Epidermal melanocyte (primary cell): Measurements from ENCODE around the gene COL20A1.

Experiments used
- DNase-seq: peaks from one replicate; pipeline ENCODE4 v3.0.0; 2011; ENCODE audit warnings: low spot score; ENCODE audit not compliant: insufficient read length

COL20A1 gene

DNA sequence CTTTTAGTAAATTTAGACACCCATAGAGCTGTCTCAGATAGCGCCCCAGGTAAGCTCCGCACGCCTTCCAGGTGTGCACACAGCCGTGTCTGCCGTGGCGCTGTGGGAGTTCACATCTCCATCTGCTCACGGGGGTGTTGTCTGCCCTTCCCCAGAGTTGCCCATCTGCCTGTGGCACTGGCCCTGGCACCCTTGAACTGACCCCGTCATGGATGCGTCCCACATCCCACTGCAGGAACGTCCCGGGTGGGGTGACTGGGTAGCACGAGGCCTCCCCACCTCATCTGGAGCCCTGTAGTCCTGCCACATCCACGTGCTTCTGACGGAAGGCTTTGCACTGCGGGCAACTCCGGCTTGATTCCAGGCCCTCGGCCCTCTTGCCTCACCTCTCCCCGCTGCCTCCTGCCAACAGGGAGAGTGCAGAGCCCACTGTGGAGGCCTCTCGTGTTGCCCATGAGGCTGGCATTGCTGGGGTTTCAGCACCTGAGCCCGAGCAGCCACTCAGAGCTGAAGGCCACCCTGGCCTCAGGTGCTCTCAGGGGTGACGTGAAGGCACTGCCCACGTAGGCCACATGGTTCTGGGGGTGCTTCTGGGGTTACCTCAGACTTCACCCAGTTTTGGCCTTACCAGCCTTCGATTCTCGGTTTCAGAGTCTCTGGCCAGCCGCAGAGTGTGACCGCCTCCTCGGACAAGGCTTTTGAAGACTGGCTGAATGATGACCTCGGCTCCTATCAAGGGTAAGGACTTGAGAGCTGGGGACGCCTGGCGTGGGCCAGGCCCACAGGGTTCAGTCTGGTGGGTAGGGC is 15.3 kb upstream of the COL20A1 start:
- DNase-seq, result no peak

DNA sequence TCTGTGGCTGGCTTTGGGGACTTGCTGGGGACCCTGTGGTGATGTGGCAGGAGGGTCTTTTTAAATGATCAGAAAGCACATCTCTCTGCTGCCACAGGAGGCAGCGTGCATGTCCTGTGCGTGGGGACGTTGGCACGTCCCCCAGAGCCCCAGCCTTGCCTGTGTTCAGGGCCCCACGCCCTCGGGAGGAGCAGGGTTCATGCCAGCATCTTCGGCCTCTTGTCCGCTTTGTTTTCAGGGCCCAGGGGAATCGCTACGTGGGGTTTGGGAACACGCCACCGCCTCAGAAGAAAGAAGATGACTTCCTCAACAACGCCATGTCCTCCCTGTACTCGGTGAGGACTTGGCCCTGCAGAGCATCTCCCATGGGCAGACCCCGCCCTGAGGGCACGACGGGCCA is 14.3 kb upstream of the COL20A1 start:
- no peak for DNase-seq

DNA sequence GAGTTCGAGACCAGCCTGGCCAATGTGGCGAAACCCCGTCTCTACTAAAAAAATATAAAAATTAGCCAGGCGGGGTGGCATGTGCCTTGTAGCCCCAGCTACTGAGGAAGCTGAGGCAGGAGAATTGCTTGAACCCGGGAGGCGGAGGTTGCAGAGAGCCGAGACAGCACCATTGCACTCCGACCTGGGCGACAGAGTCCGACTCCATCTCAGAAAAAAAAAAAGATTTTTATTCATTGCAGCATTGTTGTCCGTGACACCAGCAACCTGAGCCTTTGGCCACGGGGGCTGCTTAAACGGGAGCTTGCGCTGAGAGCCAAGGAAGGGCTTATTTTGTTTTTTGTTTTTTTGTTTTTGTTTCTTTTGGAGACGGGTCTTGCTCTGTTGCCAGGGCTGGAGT is 13.1 kb upstream of the COL20A1 start:
- DNase-seq, result no peak

DNA sequence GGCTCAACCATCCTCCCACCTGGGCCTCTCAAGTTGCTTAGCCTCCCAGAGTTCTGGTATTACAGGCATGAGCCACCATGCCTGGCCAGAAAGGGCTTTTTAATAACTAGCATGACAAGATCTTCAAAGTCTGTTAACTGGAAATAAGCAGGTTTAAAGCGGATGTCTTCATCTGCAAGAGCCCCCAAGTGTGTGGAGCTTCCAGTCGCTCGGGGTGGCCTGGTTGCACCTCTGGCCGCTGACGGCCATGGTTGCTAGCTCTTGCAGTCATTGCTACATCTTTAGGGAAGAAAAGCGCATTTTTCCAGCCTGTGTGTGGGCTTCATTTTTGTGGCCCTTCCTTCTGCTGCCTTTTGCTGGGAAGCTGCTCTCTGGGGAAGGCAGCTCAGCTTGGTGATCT is 12.6 kb upstream of the COL20A1 start:
- no peak for DNase-seq

DNA sequence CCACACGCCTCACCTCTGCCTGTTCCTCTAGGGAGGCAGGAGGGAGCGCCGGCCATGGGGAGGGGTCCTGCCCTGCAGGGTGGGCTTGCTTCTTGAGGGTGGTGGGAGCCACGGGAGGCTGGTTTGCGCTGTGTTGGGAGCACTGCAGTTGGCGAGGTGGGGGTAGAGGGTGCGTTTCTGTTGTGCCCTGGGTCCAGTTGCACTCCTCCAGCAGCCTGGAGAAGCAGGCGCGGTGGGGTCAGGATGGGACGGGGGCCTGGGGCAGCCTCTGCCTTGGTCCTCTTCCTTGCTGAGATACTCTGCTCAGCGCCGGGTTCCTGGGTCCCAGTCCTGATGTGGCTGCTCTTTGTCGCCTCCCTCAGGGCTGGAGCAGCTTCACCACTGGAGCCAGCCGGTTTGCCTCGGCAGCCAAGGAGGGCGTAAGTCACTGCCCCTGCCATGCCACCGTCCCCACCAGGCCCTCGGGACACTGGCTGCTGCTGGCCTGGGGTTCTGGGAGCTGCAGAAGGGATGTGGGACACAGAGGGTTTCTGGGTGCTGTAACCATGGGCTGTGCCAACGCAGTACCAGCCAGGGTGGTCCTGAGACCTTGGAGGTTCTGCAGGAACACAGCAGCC is 11.9 kb upstream of the COL20A1 start:
- no peak for DNase-seq

DNA sequence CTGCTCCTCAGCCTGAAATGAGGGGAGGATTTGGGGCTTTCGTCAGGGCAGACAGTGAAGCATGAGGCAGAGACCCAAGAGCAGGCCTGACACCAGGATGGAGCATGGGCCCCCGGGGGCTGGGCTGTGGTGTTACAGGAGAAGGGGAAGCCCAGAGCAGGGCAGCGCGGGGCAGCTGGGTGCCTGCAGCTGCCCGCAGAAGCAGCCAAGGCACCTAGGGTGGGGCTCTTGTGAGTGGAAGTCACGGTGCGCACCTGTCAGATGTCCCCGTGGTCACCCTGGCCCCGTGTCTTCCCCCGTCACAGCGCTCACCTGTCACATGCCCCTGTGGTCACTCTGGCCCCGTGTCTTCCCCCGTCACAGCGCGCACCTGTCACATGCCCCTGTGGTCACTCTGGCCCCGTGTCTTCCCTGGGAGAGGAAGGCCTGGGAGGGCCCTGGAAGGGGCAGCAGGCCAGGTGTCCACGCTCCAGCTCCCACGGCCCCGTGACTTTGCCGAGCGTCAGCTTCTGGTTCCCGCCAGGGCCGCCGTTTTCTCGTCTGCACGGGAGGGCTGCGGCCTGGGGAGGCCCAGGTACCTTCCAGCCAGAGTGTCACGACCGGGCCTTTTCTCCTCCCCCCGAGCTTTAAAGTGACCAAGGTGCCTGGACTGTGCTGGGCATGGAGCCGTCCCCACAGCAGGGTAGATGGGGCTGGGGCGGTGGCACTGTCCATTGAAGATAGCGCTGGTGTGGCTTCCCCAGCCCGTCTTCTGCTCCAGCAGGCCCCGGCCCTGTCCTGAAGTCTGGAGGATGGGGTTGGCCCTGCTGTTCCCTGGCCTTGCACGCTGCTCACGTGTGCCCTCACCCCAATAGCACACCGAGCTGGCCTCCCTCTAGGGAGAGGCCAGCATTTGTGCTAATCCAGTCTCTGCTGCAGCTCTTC is 11.0 kb upstream of the COL20A1 start:
- DNase-seq, result no peak

DNA sequence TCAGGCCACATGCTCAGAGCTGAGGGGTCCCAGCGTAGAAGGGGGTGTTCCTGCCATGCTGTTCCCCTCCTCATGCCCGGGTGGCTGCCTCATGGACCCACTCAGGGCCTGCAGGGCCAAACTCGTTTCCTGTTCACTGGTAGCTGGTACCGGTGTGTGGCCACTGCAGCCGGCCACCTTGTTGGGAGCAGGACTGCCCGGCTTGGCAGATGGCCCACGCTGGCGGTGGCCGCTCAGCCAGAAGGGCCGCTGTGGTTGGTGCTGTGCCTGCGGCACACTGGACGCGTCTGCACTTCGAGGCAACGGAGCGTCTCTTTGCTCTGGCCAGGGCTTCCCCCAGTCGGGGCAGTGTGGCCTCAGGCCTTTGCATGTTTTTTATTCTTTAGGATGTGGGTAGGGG is 10.0 kb upstream of the COL20A1 start:
- no peak for DNase-seq

DNA sequence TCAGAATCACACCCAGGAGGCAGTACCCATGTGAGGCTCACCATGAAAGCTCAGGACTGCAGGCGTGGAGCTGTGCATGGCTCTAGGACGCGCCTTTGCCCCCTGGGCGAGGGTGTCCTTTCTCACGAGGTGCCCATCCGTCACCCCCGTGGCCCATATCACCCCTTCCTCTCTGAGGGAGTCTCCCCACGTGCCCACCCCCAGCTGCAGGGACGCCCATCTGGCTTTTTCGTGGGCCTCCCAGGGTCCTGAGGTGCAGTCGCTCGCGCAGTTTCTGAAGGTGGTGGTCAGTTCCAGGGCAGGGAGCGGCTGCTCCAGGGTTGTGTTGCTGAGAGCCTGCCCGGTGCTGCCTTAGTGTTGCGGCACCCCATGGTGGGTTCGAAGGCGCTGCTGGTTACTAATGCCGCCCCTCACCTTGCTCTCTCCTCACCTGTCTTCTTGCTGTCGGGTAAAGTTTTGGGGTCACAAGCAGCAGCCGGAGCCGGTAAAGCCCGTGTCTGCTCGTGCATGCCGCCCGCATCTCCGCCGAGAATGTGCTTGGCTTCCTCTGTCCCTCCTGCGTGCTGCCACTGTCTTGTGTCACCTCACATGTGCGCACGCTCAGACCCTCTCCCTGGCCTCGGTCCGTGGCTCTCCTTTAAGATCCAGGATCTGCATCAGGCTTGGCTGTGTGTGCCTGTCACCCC is 9.4 kb upstream of the COL20A1 start:
- DNase-seq, result no peak

DNA sequence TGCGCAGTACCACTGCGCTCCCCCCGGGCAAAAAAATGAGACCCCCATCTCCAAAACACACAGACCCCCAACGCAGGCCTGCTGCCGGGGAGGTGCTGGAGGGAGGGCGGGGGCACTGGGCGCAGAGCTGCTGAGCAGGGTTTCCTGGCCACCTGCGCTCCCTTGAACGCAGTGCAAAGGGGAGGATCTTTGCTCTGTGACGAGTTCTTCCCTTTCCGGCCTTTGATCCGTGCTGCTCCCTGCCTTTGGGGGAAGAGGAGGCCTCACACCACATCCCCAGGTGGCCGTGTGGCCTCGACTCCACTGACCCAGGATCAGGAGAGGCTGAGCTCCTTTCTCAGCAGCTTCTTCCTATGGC is 8.9 kb upstream of the COL20A1 start:
- DNase-seq, result no peak

DNA sequence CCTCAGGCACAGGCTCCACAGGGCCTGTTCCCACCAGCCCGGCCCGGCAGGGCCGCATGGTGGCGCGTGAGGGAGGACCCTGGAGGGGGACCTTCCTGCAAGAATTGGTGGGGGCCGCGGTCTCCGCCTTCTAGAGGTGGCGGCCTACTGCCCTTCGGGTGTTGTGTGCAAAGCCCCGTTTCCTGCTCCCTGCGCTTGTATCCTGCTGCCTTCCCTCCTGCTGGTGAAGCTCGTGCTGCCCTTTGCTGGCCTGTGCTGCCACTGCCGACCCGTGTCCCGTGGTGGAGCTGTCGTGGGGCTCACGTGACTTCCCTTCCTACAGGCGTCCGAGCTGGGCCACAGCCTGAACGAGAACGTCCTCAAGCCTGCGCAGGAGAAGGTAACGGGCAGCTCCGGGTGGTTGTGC is 8.4 kb upstream of the COL20A1 start:
- no peak for DNase-seq

DNA sequence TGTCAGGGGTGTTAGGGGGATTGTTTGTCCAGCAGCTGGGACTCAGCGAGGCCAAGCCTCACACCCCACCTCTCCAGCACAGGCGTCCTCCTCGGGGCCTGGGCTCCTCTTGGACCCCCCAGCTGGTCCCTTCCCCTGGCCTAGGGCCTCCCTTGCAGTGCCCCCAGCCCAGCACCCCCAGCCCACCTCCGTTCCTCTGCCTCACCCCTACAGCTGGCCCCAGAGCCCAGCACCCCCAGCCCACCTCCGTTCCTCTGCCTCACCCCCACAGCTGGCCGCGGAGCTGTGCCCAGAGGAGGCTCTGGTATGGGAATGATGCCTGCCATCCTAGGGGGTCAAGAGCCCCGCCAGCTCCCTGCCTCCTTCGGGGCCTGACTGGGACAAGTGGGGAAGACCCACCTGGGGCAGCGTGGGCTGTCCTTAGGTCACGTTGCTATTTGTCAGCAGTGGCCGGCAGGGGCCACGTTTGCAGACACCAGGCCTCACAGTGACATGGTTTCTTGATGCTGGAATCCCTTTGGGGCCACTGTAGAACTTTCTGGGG is 7.9 kb upstream of the COL20A1 start:
- no peak for DNase-seq

DNA sequence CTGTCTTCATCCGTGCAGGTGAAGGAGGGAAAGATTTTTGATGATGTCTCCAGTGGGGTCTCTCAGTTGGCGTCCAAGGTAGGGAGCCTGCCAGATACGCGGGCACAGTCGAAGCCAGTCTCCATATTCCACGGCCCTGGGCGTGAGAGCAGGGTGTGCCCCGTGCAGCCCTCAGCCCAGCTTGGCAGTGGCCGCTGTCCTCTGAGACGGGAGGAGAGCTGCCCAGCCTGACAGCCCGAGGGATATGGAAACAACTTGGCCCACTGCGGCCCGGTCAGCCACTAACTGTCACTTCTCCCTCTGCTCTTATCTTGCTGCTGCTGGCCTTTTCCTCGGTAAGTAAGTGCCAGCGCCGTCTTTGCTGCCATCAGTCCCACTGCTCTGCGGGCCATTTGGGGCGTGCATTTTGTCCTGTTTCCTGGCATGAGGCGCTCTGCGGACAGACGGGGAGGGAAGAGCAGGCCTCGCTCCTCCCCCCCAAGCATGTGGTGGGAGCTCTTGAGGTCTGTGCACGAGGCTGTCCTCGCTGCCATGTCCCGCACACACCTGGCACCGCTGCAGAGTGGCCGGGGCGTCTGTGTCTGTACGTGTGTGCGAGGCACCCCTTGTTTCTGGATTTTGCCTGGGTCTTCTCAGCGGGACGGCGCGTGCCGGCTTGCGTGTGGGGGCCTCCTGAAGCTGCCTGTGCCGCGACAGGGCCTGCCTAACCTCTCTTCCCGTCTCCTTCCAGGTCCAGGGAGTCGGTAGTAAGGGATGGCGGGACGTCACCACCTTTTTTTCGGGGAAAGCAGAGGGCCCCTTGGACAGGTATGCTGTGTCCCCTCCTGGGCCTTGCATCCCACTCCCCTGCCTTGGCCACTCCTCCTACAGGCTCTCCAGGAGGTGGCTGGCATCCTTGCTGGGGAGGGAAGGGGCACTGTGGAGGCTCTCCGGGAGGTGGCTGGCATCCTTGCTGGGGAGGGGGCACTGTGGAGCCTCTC is 7.1 kb upstream of the COL20A1 start:
- DNase-seq, result no peak

DNA sequence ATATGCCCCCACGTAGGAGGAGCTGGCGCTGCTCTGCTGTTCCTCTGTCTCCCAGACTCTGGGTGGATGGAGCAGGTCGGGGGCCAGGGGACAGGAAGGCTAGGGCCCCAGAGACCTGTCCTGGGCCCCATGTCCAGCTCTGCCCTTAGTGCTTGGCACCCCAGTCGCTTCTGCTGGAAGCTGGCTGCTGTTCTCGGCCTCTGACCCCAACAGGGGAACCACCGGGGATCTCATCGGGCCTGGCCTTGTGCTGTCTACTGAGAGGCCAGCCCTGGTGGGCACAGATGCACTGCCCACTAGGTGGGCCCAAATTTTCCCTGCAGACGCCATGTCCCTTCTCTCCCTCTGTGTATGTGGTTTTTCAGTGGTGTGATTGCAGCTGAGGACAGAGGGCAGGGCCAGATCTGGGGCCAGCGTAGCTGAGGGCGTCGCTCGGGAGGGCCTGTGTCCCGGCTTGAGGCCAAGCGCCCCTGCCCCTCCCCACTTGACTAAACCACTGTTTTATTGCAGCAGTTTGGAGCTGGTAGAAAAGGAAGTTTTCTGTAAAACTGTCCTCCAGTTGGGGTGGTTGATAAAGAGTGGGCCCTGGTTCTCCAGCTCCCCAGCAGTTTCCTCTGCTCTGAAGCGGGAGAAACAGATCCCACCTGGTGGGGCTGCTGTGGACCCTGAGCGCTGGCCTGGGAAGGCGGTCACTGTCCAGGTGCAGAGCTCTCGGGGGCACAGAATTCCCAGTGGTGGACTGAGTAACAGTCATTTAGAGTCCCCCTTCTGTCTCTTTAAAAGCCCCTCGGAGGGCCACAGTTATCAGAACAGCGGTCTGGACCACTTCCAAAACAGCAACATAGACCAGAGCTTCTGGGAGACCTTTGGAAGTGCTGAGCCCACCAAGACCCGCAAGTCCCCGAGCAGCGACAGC is 5.9 kb upstream of the COL20A1 start:
- DNase-seq, result no peak

DNA sequence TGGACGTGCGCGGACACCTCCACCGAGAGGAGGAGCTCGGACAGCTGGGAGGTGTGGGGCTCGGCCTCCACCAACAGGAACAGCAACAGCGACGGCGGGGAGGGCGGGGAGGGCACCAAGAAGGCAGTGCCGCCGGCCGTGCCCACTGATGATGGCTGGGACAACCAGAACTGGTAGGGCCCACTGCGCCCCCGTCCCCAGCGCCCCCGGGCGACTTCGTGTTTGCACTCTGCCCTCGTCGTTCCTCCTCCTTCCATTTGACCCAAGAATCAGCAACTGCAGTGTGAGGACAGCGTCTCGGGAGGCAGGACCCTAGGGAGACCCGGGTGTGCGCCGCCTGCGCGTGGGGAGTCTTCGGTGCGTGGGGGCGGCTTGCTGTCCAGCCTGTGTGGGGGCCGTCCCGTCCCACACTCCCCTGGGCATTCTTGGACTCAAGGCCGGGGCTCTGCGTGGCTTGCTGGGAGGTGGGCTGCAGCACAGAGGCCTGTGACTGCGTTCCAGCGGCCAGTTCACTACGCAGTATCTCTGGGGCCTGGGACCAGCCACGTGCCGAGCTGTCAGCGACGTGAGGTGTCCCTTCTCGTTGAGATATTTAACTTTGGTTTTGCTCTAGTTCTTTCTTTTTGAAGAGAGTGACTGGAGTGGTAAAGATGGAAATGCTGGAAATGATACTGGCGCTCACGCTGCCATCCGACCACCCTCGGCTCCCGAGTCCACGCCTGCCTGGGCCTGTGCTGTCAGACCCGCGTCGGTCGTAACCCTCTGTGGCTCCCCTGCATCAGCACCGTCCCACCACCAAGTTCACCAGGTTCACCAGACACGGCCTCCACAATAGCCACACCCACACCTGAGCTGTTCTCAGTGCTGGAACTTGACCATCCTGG is 5.0 kb upstream of the COL20A1 start:
- DNase-seq, result no peak

DNA sequence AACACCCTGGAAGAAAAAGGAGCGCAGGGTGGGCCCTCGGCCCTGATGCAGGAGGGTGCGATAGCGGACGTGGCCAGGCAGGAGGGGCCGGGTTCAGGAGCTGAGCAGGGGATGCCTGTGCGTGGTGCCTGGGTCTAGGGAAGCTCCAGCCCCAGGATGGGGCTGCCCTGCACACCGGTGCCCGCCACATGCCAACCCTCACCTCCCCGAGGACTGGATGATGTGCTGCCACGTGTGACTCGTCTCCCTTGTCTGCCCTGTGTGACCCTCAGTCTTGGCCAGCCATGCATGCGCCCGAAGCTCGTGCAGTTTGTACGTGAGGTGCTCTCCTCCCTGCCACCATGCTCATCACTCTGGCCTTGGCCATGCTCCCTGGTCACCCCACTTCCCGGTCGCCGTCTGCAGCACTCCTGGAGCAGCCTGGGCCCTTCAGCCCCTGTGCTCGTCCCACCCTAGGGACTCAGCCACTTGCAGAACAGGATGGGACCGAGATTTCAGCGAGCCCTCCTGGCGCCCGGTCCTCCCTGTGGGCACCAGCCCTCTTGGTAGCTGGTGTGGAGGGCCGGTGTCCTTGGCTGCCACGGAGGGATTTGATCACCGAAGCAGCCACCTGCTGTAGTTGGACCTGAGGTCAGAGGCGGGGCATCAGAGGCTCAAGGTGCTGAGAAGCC is 4.3 kb upstream of the COL20A1 start:
- no peak for DNase-seq

DNA sequence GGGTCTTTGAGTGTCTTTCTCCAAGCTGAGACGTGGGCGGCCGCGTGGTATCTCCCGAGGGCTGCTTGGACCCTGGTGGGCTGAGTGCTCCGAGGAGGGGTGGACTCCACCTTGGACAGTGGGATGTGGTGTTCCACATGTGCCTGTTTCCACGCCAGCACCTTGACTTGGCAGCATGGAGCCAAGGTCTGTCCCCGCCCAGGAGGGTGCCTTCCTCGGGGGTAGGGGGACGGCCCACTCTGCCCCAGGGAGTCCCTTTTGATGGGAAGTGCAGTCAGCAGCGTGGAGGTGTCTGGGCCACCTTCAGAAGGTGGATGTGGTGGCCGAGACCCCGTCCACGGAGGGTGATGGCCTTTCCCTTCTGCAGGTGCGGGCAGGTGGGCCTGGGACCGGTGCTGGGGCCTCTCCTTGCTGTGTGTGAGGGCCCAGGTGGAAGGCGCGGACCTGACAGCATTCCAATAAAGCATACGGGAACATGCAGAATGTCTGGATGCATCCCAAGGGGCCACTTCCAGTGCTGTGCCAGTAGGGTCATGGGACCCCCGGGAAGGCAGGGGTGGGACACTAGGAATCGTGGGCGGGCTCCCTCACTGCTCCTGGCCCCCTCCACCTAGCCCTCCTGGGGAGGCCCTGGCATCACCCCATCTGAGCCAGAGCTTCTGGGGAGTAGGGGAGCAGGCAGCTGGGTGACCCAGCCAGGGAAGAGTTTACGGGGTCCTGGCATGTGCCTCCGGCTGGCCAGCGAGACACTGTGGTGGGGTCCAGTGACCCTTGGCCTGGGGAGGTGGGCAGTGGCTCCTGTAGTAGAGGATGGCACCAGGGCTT is 3.5 kb upstream of the COL20A1 start:
- no peak for DNase-seq
